HG02938 (cell line): Measurements from ENCODE around the gene CTXN1.
"Not testable (repeated sequence)": the region's sequence is repeated elsewhere in the genome, so short reads cannot be mapped to it uniquely, and the experiment has no call there.

Source experiments
- ATAC-seq: cut with Tn5 transposase; IDR thresholded peaks from one replicate; pipeline ENCODE4 v1.9.1; 2021; ENCODE audit warnings: mild to moderate bottlenecking, moderate library complexity; ENCODE audit not compliant: unreplicated experiment

CTXN1 gene

DNA sequence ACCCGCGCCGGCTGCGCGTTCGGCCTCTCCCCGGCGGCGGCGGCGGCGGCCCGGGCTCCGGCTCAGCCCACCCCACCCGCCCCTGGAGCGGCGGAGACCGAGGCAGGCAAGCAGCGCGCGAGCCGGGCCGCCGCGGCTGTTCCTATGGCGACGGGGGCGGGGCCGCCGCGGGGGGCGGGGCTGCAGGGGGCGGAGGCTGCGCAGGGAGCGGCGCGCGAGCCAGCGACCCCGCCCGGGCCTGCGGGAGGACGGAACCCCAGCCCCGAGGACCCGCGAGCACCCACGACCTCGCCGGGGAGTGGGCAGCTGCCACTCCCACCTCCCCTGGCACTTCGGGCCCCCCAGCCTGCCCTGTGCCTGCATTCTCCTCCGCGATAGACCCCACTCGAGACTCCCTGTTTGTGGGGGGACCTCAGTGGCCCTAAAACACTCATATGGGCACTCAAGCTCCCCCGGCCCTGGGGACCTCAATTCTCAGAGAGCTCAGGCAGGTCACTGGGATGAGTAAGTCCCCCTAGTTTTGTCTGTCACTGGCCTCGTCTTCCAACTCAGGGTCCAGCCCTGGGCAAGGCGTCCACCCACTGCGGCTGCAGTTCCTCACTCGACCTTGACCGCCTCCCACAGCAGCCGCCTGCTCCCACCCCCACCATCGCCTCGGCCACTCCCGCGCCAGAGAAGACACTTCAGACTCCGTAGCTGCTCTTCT is at the start of gene CTXN1:
CTXN1 (minus strand) TSS at position 115 of the 706 bp plus-strand sequence. CDS start 597 bp downstream, outside the sequence.
- no peak for ATAC-seq

DNA sequence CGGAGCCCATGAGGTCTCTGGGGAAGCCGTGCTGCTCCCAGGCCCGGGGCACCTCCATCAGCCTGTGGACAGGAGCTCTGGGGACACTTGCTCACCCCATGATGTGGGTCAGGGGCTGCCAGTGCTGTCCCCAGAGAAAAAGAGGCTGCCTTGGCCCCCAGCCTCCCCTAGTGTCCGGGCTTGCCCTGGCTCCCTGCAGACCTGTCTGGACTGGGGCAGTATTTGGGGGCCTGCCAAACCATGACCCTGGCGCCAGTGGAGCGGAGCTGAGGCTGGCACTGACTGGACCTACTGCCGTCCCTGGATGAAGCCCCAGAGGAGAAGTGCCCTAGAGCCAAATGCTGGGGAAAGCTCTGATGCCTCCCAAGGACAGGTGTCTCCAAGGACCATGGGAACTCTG is 49.1 kb upstream of the CTXN1 start:
- no peak for ATAC-seq

DNA sequence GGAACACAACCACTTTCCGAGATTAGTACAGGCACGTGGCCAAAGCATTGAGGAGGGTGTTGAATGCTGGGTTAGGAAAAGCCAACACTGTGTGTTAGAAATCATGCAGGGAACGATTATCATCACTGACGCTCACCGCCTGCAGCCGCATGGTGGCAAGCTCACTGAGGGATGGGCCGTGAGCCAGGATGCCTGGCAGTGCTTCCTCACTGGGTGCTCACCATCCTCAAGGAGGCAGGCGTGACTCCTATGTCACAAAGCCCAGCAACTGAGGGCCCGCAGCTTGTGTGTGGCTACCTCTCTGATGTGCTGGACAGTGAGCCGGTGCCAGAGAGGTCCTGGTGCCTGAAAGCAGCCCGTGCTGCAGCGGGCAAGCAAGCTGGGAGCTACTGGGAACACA is 47.9 kb upstream of the CTXN1 start:
- no peak for ATAC-seq

DNA sequence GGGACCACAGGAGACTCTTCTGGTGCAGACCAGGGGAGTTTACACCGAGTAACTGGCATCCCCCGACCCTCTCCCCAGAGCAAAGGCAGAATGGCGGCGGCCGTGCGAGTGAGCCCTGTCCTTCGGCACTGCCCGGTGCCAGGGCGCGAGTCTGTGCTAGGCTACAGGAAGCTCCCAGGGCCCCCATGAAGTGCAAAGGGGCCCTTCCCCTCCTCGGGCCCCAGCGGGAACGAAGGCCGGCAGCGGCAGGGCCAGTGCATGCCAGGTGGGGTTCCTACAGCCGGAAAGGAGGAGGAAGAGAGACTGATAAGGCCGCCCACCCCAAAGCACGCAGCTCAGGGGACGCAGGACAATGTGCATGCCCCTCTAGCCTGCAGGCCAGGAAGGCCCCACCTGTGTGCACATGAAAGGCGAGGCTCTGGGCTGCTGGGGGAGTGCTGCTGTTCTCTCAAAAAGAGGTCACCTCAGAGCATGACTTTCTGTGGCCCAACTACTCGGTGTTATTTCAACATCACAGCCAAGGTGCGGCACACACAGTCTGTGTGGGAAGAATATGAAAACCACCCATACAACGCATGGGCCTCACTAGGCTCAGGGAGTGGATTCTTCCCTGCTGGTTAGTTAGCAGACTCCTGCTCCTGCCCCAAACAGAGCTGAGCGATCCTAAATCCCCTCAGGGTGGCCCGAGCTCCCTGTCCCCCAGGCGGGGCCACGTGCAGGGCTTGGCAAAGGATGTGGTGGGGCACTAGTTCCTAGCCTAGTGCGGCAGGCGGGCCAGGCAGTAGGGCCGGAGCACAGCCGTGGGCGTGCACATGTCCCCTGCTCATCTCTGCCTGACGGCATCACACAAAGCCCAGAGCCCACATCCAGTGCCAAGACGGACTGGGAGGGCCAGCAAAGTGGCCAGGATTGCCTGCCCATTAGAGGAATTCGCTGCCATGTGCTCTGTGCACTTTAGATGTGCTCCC is 45.9 kb upstream of the CTXN1 start:
- ATAC-seq, result no peak

DNA sequence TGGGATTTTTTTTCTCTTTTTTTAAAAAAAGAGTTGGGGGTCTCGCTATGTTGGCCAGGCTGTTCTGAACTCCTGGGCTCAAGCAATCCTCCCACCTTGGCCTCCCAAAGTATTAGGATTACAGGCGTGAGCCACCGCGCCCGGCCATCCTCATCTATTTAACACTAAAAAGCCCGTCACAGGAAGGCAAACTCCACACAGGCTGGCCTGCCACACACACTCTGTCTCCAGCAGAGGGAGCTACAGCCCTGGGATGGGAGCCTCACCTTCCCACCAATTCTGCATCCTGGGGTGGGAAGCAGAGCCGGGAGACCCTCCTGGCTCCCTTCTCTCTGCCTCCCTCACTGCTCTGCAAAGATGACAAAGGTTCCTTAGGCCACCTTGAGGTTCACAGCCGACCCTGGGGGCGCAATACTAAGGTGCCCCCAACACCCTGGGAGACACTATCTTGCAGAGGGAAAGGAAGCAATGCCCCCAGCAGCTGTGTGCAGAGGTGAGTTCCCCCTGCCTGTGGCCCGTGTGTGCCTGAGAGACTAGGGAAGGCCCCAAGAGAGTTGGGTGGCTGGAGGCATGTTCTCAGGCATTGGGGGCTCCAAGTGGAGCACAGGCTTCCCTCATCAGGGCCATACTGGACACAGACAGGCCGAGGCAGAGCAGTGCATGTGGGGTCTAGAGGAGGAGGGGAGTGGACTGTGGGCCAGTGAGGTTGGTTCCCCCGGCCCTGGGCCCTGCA is 44.9 kb upstream of the CTXN1 start:
- ATAC-seq, result no peak

DNA sequence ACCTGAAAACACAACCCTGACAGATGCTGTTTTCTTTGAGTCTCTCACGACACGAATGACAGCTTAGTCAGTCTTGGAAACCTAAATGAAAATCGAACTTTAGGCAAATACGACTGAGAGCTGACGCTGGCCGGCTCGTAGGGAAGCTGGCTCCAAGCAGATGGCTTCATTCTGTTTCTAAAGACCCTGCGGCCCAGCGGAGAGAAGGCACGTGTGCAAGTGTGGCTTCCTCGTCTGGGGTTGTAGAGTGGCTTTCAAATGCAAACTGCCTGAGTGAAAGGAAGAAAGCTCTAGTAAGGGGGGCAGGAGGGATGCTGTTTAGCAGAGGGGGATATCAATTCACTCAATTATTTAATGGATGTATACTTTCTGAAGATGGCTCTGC is 43.6 kb upstream of the CTXN1 start:
- no peak for ATAC-seq

DNA sequence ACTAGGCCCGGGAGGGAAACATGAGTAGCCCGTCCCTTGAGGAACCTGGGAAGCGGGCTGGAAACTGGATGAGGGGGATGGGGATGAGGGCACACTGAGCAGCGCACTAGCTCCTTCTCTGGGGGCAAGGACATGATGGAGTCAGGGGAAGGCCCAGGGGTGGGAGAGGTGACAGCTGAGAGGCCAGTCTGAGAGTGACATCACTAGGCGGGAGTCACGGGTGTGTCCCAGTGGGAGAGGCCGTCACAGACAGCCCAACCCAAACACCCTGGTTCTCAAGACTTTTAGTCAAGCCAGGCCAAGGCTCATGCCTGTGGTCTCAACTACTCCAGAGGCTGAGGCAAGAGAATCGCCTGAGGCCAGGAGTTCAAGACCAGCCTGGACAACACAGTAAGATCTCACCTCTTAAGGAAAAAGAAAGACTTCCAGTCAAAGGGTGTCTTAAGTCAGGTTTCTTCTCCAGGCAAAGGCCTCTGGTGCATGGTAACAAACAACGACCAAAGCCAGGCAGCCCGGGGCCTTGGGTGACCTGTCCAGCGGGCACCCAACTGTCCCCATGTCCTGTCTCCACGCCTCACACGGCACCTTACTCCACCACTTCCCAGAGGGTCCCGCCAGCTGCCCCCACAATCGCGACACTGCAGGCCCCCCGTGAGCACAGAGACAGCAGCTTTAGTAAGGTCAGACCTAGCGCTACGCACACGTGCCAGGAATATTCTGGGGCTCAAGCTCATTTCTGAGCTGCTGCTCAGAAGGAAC is 43.0 kb upstream of the CTXN1 start:
- no peak for ATAC-seq

DNA sequence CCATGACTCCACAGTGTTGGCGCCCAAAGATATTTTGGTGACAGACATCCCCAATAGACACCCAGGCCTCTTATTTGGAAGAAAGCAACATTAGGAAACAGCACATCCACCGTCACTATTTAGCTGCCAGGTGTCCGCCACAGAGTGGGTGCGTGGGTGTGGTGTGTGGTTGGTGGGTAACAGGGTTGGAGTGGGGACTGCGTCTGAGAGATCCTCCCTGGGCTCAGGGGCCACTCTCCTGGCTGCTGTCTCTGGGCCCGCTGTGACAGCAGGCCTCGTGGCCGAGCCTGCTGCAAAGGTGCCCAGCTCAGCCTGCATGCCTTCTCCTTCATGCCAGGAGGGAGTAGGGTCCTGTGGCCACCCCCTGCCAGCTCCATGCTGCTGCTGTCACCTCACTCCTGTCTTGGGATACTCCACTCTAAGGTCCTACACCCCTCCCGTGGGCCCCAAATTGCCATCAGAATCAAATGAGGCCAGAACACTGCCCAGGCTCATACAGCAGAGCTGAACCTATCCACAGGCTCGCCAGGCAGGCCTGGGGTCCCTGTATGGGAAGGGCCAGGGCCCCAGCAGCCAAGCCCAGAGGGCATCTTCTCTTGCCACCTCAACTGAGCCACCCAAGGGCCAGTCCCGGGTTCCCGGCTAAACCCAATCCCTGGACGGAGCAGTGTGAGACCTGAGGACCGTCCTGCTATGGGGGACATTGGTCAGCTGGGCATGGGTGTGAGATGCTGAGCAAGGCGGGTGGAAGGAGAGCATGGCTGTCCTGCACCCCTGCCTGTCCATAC is 42.3 kb upstream of the CTXN1 start:
- no peak for ATAC-seq

DNA sequence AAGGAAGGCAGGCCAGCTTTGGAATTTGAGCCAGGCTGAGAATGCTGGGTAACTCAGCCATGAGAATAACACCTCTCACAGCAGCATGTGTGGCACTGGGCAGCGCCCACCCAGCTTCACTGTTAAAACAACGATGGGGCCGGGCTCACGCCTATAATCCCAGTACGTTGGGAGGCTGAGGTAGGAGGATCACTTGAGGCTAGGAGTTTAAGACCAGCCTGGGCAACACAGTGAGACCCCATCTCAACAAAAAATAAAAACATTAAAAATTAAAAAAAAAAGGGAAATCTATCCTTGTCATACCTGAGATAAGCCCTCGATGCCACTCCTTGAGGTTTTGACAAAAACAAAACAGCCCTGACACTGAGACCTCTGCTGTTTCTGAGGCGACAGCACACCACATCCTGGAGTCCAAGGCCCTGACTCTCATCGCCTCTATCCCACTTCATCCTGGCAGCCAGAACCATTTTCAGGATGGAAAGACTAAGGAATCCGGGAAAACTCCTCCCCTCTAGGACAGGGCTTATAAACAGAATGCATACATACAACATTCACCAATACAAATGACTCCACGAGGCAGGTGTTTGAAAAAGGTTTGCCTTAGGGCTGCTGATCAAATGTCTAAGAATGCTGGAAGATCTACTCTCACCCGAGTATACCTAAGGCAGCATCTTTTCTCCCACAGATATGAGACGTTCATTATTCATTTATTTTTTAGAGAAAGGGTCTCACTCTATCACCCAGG is 40.2 kb upstream of the CTXN1 start:
- ATAC-seq, result no peak

DNA sequence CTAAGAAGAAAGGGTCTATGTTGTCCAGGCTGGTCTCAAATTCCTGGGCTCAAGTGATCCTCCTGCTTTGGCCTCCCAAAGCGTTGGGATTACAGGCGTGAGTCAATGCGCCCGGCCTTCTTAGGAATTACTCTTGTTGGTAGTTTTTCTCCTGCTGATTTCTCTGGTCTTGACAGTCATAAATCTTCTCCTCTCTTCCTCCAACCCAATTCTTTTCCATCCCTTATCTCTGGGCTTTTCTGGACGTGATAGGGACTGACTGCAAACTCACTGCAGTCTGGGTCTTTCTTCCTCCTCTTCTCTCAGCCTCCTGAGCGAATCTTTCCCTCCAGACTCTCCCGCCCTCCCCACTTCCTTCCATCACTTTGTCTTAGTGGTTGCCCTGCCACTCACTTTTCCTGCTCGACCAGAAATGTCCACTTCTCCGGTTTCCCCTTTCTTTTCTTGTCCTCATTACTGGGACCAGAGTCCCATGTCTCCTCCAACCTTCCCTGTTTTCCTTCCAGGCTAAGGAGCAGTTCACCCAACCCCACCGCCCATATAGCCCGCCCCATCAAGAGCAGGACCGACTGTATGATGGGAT is 39.4 kb upstream of the CTXN1 start:
- ATAC-seq, result no peak

DNA sequence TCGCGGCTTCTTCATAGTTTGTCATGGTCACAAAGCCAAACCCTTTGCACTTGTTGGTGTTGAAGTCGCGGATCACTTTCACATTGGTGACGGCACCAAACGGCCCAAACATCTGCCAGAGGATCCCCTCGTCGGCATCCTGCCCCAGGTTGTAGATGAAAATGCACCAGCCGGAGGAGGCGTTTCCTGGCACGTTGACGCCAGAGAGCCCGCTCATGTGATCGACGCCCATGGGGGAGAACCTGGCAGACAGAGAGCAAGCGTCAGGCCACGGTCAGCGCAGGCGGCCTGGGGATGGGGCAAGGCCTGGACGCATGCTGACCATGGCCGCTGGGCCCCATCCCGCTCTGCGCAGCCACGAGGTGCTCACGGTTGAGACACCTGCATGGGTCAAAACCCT is 37.6 kb upstream of the CTXN1 start:
- no peak for ATAC-seq

DNA sequence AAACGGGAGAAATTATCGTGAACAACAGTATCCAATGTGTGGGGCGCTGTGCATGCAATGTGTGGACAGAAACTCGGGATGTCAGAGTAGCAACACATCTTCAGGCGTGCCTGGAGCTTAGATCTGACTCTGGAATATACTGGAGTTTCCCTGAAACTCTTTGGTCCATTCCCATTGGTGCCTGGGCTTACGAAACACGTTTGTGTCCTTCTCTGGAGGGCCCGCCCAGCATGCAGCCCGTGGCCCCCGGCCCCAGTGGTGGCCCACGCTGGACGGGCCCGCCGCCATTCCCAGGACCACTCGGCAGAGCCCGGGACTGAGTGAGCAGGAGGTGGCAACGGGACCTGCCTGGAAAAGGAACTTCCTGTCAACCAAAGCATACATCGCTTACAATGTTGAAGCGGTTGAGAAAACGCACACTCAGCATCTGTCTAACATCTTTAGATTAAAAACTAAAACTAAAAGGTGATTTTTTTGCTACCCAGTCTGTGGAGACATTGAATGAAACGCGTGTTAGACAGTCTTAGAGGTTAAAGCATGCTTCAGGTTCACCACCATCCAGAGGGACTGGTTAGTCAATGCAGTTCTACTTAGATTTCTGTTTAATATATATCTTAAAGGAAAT is 36.8 kb upstream of the CTXN1 start:
- ATAC-seq, result no peak

DNA sequence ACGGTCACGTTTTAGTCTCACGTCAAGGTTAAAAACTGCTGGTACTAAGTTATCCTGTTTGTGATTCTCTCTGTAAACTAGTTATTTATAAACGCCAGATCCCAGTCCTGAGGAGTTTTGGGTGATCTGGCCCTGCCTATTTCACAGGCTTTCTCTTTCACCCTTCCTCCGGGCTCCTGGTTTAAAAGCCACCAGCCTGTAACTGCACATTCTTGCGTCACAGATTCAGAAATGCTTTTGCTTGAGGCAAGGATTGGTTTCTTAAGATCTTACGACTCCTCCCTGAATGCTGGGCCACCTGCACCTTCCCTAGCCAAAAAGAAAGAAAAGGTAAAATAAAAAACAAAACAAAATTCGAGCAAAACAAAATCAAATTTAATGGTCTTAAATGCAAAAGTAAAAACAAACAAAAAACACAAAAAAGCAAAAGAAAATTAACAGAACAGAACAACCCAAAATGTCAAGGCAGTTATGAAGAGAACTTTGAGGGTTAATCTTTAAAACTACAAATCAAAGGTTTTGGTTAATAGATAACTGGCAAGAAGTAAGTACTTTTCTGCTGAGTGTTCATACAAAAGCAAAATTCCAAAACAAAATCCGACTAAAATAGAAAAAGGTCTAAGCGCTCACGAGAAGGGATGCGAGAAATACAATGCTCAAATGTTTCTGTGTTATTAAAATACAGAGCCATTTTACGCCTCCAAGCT is 36.1 kb upstream of the CTXN1 start:
- ATAC-seq, result no peak

DNA sequence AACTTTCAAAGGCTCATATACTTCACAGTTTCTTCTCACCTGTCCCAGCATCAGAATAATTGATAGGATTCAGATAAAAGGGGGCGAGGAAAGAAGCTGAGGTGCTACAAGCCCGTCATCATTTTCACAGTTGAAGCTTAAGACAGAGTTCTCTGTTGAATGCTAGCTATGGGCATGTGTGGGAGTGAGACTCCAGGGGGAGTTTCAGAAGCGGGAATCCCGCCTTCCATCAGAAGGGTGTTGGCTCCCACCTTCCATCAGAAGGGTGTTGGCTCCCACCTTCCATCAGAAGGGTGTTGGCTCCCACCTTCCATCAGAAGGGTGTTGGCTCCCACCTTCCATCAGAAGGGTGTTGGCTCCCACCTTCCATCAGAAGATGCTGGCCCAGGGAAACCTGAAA is 35.1 kb upstream of the CTXN1 start:
- ATAC-seq, result not testable (repeated sequence)

DNA sequence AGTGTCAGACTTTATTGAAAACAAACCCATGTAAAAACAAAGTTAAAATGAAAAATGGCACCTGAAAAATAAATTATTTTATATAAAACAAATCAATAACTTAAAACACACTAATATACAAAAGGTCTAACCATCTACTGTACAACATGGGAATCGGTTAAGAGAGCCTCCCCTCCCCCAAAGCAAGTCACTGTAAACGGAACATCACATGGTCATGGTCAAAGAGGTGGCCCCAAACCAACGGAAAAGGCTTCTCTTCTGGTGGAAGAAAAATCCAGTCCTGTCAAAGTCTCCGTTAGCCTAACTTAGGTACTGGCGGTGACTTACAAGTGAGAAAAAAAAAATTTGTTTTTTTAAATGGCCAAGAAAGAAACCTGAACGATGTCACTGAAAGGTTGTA is 33.3 kb upstream of the CTXN1 start:
- ATAC-seq, result no peak

DNA sequence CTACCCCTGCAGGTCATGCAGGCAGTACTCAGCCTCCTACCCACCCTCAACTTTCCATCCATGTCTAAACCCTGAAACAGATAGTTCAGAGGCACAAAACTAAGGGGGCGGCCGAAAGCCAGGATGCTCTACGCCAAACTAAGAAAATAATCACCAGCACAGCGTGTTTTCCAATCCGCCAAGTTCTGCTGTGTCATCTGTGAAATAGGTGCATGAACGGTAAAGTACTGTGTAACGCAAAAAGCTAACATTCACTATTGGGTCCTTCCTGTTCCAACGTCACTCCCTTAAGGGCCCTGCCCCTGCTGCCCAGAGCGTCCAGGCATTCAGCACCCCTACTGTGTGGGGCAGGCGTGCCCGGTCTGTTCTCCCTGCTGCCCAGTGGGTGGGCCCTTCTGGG is 29.8 kb upstream of the CTXN1 start:
- no peak for ATAC-seq

DNA sequence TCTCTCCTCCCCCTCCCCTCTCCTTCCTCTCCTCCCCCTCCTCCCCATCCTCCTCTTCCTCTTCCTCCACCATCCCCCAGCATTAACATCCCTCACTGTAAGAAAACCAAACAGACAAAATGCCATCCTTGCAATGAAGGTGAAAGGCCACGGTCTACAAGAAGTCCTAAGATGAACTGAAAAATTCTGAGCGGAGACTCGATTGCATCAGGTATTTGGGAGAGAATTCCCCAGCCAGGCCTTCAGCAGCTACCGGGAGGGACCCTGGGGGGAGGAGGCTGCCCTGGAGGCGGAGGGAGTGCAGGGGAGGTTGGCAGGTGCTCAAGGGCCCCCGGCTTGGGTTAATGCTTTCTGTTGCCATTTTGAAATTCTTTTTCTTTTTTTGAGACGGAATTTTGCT is 27.6 kb upstream of the CTXN1 start:
- no peak for ATAC-seq

DNA sequence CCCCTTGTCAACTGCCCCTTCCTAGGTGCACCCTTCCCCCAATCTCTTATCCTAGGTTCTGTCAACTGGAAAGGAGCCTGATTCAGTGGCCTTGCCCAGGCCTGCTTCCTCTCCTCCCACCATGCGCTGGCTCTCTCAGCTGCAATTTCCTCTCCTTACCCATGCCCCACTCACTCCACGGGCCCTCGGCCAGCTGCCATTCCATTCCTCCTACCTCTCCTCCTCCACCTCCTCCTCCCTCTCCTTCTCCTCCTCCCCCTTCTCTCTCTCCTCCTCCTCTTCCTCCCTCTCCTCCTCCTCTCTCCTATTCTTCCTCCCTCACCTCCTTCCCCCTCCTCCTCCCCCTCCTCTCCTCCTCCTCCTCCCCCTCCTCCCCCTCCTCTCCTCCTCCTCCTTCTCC is 27.1 kb upstream of the CTXN1 start:
- ATAC-seq, result no peak
